GM19240 (cell line): ENCODE data around the gene E2F1.

Experiments used
- DNase-seq: peaks from one replicate; pipeline ENCODE4 v3.0.0; 2011; ENCODE audit warnings: low spot score; ENCODE audit not compliant: insufficient read length

Gene E2F1

GRCh38 chr20:33687993-33688937 is 2.1 kb upstream of the E2F1 start:
- no peak for DNase-seq

- DNase-seq, result no peak
Measured at GRCh38 chr20:33687370-33687915, 1.3 kb upstream of the E2F1 start.

GRCh38 chr20:33686984-33687366 is 790 bp upstream of the E2F1 start:
- no peak for DNase-seq

- peak; percentile 73 for DNase-seq
Measured at GRCh38 chr20:33685328-33686099, 671 bp downstream of the E2F1 start.

GRCh38 chr20:33684533-33685327 is 1.5 kb downstream of the E2F1 start:
- no peak for DNase-seq

GRCh38 chr20:33681728-33682353 is 4.3 kb downstream of the E2F1 start:
- no peak for DNase-seq

- no peak for DNase-seq
Measured at GRCh38 chr20:33681288-33681687, 4.9 kb downstream of the E2F1 start.

GRCh38 chr20:33680686-33681085 is 5.5 kb downstream of the E2F1 start:
- no peak for DNase-seq

GRCh38 chr20:33679758-33680485 is 6.3 kb downstream of the E2F1 start:
- DNase-seq, result peak; percentile 73

- no peak for DNase-seq
Measured at GRCh38 chr20:33677991-33678702, 8.0 kb downstream of the E2F1 start.

GRCh38 chr20:33676652-33677645 is 9.2 kb downstream of the E2F1 start:
- no peak for DNase-seq

GRCh38 chr20:33676121-33676520 is 10.1 kb downstream of the E2F1 start:
- DNase-seq, result no peak

- no peak for DNase-seq
Measured at GRCh38 chr20:33675136-33675959, 10.8 kb downstream of the E2F1 start.

- no peak for DNase-seq
Measured at GRCh38 chr20:33674294-33675135, 11.7 kb downstream of the E2F1 start, which contains the start of gene NECAB3. NECAB3 (minus strand) TSS chr20:33674428; CDS start chr20:33674352, 76 bp downstream.

- DNase-seq, result no peak
Measured at GRCh38 chr20:33673410-33674293, 12.5 kb downstream of the E2F1 start.

GRCh38 chr20:33673114-33673409 is 13.1 kb downstream of the E2F1 start:
- no peak for DNase-seq
